Fibroblast of mammary gland (primary cell): ENCODE results near the gene PIP4K2A.

Experiments
- DNase-seq: peaks from one replicate; pipeline ENCODE4 v3.0.0-alpha.2; 2010; ENCODE audit warnings: low read depth
- H3K4me3 ChIP-seq: 2 replicates; pipeline ENCODE4 v1.5.1; 2011; ENCODE audit warnings: low read depth, mild to moderate bottlenecking, low read length, moderate library complexity; ENCODE audit not compliant: control insufficient read depth
- CTCF ChIP-seq: conservative IDR thresholded peaks from 2 replicates; pipeline ENCODE4 v1.5.1; 2011; ENCODE audit warnings: low read depth, low read length, inconsistent platforms; ENCODE audit not compliant: control insufficient read depth, insufficient read depth

Gene PIP4K2A

GRCh38 chr10:22673091-22673392 is 41.3 kb downstream of the PIP4K2A start:
- DNase-seq = no peak
- TF ChIP-seq CTCF = no peak
- no peak overlapping the region for H3K4me3 ChIP-seq

- H3K4me3 ChIP-seq = no peak overlapping the region
- DNase-seq = no peak
- no peak for TF ChIP-seq CTCF
Observed at GRCh38 chr10:22672319-22673090, 41.9 kb downstream of the PIP4K2A start.

- no peak overlapping the region for H3K4me3 ChIP-seq
- peak; percentile 87 for DNase-seq
- TF ChIP-seq CTCF = no peak
Observed at GRCh38 chr10:22670788-22671187, 43.6 kb downstream of the PIP4K2A start.

- H3K4me3 ChIP-seq = no peak overlapping the region
- DNase-seq = no peak
- TF ChIP-seq CTCF = no peak
Observed at GRCh38 chr10:22669163-22669711, 45.1 kb downstream of the PIP4K2A start.

GRCh38 chr10:22667093-22667480 is 47.3 kb downstream of the PIP4K2A start:
- DNase-seq = no peak
- no peak overlapping the region for H3K4me3 ChIP-seq
- TF ChIP-seq CTCF = no peak

- TF ChIP-seq CTCF = no peak
- no peak overlapping the region for H3K4me3 ChIP-seq
- DNase-seq = no peak
Observed at GRCh38 chr10:22666287-22667092, 47.9 kb downstream of the PIP4K2A start.
